ENCODE results near the gene CEP55.

The CEP55 gene

GRCh38 chr10:93559490-93559889, 63.1 kb downstream of the CEP55 start:
- H3K79me2 ChIP-seq (ENCODE audit: low read length): no peaks in the 10 kb centered on the region
- H2AFZ ChIP-seq (ENCODE audit: low read length): no peak overlapping the region
- DNase-seq: no peak
- H3K27me3 ChIP-seq (replicated peaks; ENCODE audit: insufficient read depth, low read length): no peaks in the 10 kb centered on the region
- H3K9ac ChIP-seq (ENCODE audit: low read length): no peak overlapping the region
- no peaks in the 10 kb centered on the region for H3F3A ChIP-seq (ENCODE audit: insufficient read depth, low read length)
- no peaks in the 10 kb centered on the region for H3K9me3 ChIP-seq (replicated peaks; ENCODE audit: insufficient read depth, low read length)
- H3K27ac ChIP-seq (ENCODE audit: low read length): no peak overlapping the region
- no peaks in the 10 kb centered on the region for H4K20me1 ChIP-seq (ENCODE audit: insufficient read depth, low read length)
- no peaks in the 10 kb centered on the region for H3K9me2 ChIP-seq (replicated peaks; ENCODE audit: insufficient read depth, low read length)
- TF ChIP-seq EZH2phosphoT487 (IDR thresholded peaks at IDR 0.05; ENCODE audit: low read length) (no peak), EZH2 (optimal IDR thresholded peaks at IDR 0.05; ENCODE audit: low read depth, low read length) (no peak), CTCF (IDR thresholded peaks at IDR 0.05; ENCODE audit: low read length) (no peak)
- H3K4me2 ChIP-seq (ENCODE audit: low read depth, low read length): no peak overlapping the region
- H3K4me1 ChIP-seq (ENCODE audit: low read length): no peaks in the 10 kb centered on the region
- no peak overlapping the region for H3K4me3 ChIP-seq (ENCODE audit: low read length)
- no peaks in the 10 kb centered on the region for H3K36me3 ChIP-seq (replicated peaks; ENCODE audit: insufficient read depth, low read length)

GRCh38 chr10:93560541-93560940, 64.1 kb downstream of the CEP55 start:
- H3K4me1 ChIP-seq (ENCODE audit: low read length): no peaks in the 10 kb centered on the region
- no peak overlapping the region for H3K4me3 ChIP-seq (ENCODE audit: low read length)
- no peaks in the 10 kb centered on the region for H3K9me3 ChIP-seq (replicated peaks; ENCODE audit: insufficient read depth, low read length)
- H3K36me3 ChIP-seq (replicated peaks; ENCODE audit: insufficient read depth, low read length): no peaks in the 10 kb centered on the region
- H3K27me3 ChIP-seq (replicated peaks; ENCODE audit: insufficient read depth, low read length): no peaks in the 10 kb centered on the region
- no peaks in the 10 kb centered on the region for H3F3A ChIP-seq (ENCODE audit: insufficient read depth, low read length)
- TF ChIP-seq EZH2 (optimal IDR thresholded peaks at IDR 0.05; ENCODE audit: low read depth, low read length) (no peak), EZH2phosphoT487 (IDR thresholded peaks at IDR 0.05; ENCODE audit: low read length) (no peak), CTCF (IDR thresholded peaks at IDR 0.05; ENCODE audit: low read length) (no peak)
- no peak overlapping the region for H3K4me2 ChIP-seq (ENCODE audit: low read depth, low read length)
- DNase-seq: no peak
- no peak overlapping the region for H3K9ac ChIP-seq (ENCODE audit: low read length)
- no peaks in the 10 kb centered on the region for H4K20me1 ChIP-seq (ENCODE audit: insufficient read depth, low read length)
- H3K79me2 ChIP-seq (ENCODE audit: low read length): no peaks in the 10 kb centered on the region
- H3K9me2 ChIP-seq (replicated peaks; ENCODE audit: insufficient read depth, low read length): no peaks in the 10 kb centered on the region
- H2AFZ ChIP-seq (ENCODE audit: low read length): no peak overlapping the region
- H3K27ac ChIP-seq (ENCODE audit: low read length): no peak overlapping the region

GRCh38 chr10:93565446-93565845, 69.0 kb downstream of the CEP55 start:
- no peak overlapping the region for H3K9ac ChIP-seq (ENCODE audit: low read length)
- no peaks in the 10 kb centered on the region for H3F3A ChIP-seq (ENCODE audit: insufficient read depth, low read length)
- TF ChIP-seq CTCF (IDR thresholded peaks at IDR 0.05; ENCODE audit: low read length): no peak
- no peak for TF ChIP-seq EZH2 (optimal IDR thresholded peaks at IDR 0.05; ENCODE audit: low read depth, low read length)
- no peak for TF ChIP-seq EZH2phosphoT487 (IDR thresholded peaks at IDR 0.05; ENCODE audit: low read length)
- no peaks in the 10 kb centered on the region for H3K27me3 ChIP-seq (replicated peaks; ENCODE audit: insufficient read depth, low read length)
- no peaks in the 10 kb centered on the region for H3K36me3 ChIP-seq (replicated peaks; ENCODE audit: insufficient read depth, low read length)
- H3K4me2 ChIP-seq (ENCODE audit: low read depth, low read length): no peak overlapping the region
- no peak overlapping the region for H3K4me3 ChIP-seq (ENCODE audit: low read length)
- H4K20me1 ChIP-seq (ENCODE audit: insufficient read depth, low read length): no peaks in the 10 kb centered on the region
- H3K79me2 ChIP-seq (ENCODE audit: low read length): no peaks in the 10 kb centered on the region
- no peak overlapping the region for H2AFZ ChIP-seq (ENCODE audit: low read length)
- no peaks in the 10 kb centered on the region for H3K9me3 ChIP-seq (replicated peaks; ENCODE audit: insufficient read depth, low read length)
- no peak overlapping the region for H3K27ac ChIP-seq (ENCODE audit: low read length)
- H3K4me1 ChIP-seq (ENCODE audit: low read length): no peaks in the 10 kb centered on the region
- H3K9me2 ChIP-seq (replicated peaks; ENCODE audit: insufficient read depth, low read length): no peaks in the 10 kb centered on the region
- DNase-seq: no peak

Data from MM.1S (cell line).